Myocyte (in vitro differentiated cells): Measurements from ENCODE around the gene CFAP298. TPM values are rescaled to one million over a fixed set of nuclear protein-coding genes. Genes with fewer than 3 reads are reported as not detected.
A peak's percentile ranks its signal among the peaks of the same experiment; 100 is the strongest.
"Not testable (repeated sequence)": the region's sequence is repeated elsewhere in the genome, so short reads cannot be mapped to it uniquely, and the experiment has no call there.

Experiments
- DNase-seq: peaks from one replicate; pipeline ENCODE4 v3.0.0-alpha.2; 2012; ENCODE audit warnings: low read depth
- polyA plus RNA-seq: library from polyadenylated mRNA; unstranded; fragments of >200 nt; gene quantifications from one replicate; pipeline ENCODE4 v1.2.1, GENCODE V29; 2012; ENCODE audit warnings: missing spikeins
- total RNA-seq: library from RNA; depleted of rRNA; stranded (reverse); fragments of >200 nt; gene quantifications from 2 replicates; pipeline ENCODE4 v1.2.3, GENCODE V29; 2014

The CFAP298 gene, protein sequence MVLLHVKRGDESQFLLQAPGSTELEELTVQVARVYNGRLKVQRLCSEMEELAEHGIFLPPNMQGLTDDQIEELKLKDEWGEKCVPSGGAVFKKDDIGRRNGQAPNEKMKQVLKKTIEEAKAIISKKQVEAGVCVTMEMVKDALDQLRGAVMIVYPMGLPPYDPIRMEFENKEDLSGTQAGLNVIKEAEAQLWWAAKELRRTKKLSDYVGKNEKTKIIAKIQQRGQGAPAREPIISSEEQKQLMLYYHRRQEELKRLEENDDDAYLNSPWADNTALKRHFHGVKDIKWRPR
- 55.5 and 71.4 TPM in 2 replicates for total RNA-seq
- polyA plus RNA-seq = 35.1 TPM

DNA sequence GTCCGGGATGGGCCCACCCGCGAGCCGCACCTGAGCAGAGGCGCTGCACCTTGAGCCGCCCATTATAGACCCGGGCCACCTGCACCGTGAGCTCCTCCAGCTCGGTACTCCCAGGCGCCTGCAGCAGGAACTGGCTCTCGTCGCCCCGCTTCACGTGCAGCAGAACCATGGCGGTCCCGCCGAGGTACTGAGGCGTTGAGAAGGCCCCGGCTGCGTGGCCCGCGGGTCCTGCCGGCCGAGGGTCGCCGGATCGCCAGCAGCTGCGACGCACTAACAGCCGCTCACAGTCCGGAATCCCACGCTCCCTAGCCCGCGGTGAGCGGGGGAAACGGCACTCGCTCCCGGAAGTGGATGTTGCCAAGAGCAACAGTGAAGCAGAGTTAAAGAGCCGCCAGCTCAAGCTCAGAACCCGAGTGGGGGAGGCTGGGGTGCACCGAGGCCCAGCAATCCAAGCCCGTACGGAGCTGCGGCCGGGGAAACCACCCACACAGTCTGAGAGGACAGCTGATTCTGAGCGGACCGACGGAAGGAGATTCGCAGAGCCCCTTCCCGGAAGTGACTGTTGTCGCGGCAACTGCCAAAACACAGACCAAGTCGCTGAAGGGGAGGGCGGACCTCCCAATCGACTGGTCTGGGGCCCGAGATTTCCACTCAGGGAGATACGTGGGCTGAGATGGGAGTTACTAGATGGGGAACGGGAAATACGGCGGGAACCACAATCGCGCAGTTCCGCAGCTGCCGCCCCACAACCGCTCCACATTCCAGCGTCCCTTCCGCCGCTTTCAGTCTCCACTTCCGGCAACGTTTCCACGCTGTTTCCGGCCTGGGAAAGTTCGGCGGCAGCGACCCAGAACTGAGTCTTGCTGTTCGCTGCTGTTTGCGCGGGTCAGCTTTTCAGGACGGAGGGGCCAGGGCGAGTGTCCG lies at the start of gene CFAP298:
Gene CFAP298, minus strand, starts transcription at position 303 of the 924 bp plus-strand sequence. Its CDS starts 134 bp downstream, at position 169.
- DNase-seq = peak; percentile 95

DNA sequence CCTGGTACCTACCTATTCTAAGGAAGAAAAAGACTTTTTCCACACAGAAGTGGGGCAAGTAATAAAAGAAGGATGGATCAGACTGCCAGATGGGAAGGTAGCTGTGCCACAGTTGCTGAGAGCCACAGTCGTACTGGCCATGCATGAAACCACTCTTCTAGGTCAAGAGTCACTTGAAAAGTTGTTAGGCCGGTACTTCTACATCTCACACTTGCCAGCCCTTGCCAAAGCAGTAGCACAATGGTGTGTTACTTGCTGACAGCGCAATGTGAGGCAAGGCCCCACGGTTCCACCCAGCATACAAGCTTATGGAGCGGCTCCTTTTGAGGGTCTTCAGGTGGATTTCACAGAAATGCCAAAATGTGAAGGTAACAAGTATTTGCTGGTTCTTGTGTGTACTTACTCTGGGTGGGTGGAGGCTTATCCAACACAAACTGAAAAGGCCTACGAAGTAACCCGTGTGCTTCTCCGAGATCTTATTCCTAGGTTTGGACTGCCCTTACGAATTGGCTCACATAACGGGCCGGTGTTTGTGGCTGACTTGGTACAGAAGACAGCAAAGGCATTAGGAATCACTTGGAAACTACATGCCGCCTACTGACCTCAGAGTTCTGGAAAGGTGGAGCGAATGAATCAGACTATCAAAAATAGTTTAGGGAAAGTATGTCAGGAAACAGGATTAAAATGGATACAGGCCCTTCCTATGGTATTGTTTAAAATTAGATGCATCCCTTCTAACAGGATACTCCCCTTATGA lies 49.0 kb upstream of the CFAP298 start:
- DNase-seq = not testable (repeated sequence)

DNA sequence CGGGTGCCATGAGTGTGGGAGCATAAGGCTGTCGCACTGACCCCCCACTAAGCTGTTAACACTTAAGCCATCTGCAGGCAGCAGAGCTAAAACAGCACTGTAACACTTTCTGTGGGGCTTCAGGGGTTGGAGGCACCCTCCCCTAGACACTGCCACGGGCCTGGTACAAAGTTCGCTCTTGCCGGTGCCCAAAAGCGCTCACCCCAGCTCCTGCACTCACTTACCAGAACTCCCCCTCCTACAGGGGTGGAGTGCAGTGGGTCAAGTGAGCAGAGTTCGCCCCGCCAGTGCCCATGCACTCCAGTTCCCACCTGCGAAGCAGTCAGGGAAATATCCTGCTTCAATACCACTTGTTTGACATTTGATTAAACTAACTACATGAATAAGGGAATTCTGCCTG lies 46.3 kb upstream of the CFAP298 start:
- no peak for DNase-seq

DNA sequence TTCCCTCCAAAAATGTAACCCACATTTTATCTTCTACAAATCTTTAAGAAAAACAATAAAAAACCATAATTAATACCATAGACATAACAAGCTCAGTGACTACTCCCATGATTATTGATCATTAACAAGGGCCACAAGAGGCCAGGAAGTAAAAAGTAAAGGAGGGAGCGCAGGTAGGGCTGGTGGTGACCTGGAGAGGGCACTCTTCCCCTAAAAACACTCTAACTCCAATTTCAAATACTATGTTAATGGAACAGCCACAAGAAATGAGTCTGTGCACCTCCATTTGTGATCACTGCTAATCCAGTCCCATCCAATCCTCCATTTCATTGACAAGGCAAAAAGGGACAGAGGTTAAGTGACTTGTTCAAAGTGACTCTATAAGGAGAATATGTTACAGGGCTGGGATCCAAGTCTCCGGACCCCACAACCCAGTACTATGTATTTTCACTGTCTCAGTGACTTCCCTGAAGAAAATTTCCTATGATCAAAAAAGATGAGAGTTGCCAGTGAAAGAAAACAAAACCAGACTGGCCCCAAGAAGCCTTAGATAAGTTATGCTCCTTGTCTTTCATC lies 41.2 kb upstream of the CFAP298 start:
- peak; percentile 8 for DNase-seq

DNA sequence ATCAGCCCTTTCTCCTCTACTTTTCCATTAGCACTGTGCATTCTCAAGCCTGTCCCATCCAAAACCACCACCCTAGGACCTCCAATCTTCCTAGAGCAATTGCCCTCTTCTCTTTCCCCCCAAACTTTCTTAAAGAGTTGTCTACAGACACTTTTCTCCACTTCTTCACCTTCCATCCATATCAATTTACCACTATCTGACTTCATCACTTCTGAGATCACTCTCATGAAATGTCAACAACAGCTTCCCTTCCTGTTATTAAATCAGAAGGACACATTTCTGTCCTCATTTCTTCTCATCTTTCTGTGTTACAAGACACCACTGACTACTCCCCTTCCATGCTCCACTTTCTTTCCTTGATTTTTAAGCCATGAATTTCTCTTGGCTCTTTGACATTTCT lies 36.0 kb upstream of the CFAP298 start:
- no peak for DNase-seq

DNA sequence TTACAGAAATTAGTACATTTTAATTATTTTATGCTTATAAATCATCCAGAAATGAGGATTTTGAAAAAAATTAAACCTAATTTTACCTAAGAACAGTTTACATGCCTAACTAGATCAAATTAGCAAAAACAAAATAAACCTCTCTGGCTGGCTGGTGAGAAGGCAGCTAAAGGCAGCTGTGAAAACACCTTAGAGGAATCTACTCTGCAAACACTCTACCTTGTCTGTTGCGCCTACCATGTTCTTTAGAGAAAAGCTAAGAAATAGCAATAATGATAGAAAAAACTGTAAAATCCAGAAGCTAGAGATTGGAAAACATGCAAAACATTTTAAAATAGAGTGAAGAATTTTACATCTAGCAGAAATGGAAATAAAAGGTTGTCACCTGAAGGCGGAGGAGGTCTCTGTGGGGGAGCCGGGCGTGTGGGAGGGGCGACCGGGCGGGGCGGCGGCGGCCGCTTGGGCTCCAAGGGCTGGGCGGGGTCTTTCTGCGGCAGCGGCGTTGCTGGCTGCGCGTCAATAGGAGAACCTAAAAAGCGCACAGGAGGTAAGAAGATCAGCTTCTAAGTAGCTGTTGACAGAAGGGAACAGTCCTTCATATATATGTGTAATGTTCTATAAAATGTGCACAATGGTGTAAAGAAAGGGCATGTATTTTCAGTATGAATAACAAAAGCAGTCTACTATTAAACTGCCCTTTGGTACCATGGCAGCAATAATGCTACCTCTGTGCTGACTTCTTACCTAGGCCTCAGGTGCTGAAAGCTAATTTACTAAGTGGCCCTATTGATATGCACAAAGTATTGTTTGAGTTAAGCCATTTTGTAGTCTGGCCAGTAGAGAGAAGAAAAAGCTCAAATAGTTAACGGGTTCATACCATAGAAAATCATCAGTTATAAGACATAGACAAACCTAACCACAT lies 33.3 kb upstream of the CFAP298 start:
- DNase-seq = no peak

DNA sequence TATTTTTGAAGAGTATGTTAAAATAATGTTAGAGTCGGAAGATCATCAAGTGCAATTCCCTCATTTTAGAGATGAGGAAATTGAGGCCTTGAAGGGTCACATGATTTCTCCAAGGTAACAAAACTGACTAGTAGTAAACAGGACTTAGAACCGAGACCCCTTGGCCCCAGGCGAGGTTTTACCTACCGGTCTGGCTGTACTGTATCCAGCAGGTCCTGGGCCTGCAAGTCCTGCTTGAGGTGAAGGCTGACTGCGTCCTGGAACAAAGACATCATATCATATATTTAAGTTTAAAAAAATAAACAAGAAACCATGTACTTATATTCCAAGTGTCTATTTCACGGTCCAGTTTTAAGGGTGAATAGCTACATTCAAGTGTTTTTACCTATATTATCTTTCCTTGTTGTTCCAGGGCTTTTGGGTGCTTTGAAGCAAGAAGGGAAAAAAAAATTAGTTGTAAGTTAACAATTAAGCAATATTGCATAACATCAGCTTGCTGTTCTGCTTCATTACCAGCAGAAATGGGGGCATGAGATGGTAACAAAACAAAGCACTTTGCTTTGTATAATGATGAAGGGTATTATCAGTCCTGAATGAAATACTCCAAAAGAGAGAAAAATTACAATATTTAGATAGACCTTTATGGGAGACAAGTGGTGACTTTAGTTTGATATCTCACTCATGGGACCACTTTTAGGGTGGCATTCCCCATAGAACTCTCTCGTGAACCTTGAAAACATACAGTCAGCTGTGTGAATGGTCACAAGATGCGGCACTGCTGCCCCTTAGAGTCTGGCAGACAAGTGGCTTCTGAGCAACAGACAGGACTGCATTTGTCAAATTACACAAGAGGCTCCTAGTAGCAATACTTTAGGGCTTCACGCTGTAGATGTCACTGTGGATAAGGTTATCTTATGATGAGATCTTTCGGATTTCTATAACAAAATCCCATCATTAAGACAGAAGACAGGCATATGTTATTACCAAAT lies 29.8 kb upstream of the CFAP298 start:
- no peak for DNase-seq

DNA sequence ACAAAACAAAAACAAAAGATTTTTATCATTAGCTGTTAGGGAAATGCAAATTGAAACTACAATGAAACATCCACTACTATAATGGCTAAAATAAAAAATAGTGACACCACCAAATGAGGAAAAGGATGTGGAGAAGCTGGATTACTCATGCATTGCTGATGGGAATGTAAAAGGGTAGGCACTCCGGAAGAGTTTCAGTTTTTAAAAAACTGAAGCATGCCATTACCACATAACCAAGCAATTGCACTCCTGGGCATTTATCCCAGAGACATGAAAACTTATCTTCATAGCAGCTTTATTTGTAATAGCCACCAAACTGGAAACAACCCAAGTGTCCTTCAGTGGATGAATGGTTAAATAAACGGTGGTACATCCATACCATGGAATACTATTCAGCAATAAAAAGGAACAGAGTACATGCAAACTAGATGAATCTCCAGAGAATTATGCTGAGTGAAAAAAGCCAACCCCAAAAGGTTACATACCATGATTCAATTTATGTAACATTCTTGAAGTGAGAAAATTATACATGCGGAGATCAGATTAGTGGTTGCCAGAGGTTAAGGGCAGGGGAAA lies 14.5 kb upstream of the CFAP298 start:
- DNase-seq = peak; percentile 10

DNA sequence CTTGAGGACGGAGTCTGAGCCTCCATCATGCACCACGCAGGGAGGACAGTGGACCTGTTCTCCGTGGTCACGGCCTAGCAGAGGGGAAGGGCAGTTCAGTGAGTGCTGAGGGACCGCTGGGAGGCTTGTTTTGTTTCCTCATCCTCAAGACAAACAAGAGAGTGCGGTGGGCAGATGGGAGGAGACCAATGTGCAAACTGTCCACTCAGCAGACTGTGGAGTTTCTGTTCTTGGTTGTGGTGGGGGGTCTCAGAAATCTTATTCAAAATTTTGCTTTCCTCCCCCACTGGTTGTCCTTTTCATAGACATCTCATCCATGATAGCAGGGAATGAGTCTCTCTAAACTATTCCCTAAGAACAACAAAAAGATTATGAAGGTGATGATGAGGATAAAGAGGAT lies 6.0 kb upstream of the CFAP298 start:
- DNase-seq = not testable (repeated sequence)

DNA sequence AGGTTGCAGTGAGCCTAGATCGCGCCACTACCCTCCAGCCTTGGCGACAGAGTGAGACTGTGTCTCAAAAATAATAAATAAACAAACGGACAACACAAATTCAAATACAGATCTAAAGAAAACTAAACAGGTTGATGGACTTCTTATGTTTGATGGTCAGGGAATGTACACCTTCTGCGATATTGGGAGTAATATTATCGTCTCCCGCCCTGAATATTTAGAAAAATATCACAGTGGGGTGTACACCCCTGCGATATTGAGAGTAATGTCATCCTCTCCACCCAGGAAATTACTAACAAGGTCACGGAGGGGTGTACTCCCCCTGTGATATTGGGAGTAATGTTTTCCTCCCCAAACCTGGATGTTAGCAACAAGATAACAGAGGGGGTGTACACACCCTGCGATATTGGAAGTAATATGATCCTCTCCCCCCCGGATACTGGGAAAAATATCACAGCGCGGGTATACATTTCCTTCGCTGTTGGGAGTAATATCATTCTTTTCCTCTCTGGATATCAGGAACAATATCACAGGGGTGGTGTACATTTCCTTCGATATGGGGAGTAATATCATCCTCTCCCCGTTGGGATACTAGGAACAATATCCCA lies 1.4 kb upstream of the CFAP298 start:
- no peak for DNase-seq

DNA sequence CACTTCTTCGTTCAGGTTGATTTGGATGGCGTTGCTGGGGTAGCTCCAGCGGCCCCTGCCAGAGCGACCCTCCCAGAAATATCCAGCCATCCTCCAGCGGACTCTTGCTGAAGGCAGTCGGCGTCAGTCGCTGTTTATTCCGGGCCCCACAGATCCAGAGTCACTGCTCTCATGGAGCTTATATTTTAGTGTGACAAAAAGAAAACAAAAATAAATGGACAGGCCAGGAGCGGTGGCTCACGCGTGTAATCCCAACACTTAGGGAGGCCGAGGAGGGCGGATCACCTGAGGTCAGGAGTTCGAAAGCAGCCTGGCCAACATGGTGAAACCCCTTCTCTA lies 791 bp upstream of the CFAP298 start:
- no peak for DNase-seq

DNA sequence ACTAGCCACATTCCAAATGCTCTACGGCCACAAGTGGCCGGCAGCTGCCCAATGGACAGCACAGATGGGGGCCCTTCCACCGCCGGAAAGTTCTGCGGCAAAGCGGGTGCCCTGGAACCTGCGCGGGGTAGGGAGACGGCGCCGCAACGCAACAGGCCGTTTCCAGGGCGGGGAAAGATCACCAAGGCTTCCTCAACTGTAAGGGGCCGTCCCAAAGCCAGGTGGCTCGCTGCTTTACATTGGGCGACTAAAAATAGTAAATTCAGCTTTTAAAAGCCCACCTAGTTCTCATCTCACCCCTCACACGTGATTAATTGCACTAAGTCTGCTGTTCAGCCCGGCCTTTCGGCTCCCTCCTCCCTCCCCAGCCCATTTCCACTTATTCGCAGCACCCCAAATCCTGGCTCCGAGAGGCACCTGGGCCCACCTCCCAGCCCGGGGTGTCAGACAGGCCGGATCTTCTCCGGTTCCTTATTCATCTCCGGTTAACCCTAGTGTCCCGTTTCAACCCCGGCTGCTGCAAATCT lies 643 bp downstream of the CFAP298 start:
- peak; percentile 75 for DNase-seq

DNA sequence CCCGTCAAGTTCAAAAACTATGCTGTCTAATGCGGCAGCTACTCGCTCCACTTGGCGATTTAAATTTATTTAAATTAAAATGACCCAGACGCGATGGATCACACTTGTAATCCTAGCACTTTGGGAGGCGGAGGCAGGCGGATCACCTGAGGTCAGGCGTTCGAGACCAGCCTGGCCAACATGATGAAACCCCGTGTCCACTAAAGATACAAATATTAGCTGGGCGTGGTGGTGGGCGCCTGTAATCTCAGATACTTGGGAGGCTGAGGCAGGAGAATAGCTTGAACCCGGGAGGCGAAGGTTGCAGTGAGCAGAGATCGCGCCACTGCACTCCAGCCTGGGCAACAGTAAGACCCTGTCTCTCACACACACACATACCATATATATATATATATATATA lies 1.2 kb downstream of the CFAP298 start:
- not testable (repeated sequence) for DNase-seq

DNA sequence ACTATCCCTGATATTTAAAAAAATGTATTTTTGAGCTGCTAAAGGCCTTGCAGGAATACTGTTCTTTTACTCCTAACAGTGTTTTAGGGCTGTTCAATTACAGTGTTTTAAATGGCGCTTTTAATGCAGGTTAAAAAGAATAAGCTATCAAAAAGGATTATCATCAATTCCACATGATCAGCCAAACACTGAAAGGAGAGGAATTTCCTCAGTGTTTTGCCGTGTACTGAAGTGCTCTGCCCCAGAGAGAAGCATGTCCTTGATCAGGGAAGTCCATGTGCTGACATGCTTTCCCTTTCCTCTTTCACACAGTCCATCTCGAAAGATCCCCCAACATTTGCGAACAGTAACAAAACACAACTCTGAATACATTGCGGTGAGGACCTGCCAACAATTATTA lies 3.3 kb downstream of the CFAP298 start:
- no peak for DNase-seq

DNA sequence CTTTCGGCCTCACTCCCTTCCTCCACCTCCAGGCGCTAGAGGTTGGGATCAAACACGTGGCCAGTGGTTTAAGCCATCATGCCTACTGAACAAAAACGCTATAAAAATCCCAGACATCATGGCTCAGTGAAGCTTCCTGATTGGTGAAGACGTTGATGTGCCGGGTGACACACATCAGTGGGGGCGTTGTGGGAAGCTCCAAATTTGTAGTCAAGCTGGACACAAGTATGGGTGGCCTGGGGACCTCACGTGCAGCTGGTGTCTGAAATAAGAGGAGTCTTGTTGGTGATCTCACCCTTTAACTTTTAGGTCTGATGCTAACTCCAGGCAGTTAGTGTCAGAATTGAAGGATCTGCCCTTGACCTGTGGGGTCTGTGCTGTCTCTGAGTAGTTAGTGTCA lies 6.7 kb downstream of the CFAP298 start:
- peak; percentile 65 for DNase-seq

DNA sequence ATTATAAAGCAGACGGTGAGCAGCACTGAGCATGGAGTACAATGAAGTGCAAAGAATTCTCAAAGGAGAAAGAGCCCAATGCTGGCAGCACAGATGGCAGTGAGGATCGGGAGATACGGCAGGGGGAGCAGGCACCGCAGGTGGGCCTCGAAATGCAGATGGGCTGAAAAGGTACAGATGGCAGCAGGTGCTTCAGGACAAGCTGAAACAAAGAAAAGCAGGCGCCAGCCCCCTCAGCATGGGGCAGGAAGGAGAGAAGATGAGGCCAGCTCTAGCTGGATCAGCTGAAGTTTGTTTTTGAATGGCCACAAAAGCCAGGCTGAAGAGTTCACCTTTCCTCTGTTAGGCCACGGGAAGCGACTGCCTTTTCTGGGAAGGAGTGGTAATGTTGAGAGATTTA lies 7.7 kb downstream of the CFAP298 start:
- no peak for DNase-seq

DNA sequence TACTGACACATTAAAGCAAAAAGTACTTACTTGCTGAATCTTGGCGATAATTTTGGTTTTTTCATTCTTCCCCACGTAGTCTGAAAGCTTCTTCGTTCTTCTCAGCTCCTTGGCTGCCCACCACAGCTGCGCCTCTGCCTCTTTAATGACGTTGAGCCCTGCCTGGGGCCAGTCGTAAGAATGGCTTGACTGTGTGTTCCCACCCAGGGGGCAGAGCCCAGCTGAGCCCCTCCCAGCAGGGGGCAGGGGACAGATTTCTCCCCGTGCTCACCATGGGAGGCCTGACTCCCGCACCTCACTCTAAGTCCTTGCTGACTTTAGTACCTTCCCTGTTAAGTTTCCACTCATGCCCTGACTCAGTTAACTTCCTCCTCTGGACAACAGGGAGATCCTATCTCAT lies 9.0 kb downstream of the CFAP298 start:
- no peak for DNase-seq

DNA sequence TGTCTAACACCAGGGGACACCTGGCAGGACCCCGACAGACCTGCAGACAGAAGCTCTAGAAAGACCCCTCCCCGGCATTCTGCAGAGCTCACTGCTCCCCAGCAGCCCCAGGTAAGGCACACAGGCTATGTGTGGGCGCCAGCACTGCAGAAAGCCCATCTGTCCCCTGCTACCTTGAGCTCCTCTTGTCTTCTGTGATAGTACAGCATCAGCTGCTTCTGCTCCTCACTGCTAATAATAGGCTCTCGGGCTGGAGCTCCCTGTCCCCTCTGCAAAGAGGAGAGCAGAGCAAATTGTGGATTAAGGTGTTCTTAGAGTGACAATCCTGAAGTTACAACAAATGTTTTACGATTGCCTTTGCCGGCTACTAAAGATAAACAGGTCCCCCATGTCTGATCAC lies 10.1 kb downstream of the CFAP298 start:
- no peak for DNase-seq
